Choroid plexus epithelial cell (primary cell): ENCODE data around the gene KRT4.
"Not testable (repeated sequence)": the region's sequence is repeated elsewhere in the genome, so short reads cannot be mapped to it uniquely, and the experiment has no call there.

Experiments used
- DNase-seq: peaks from one replicate; pipeline ENCODE4 v3.0.0-alpha.2; 2010; ENCODE audit warnings: low read depth
- H3K4me3 ChIP-seq: 2 replicates; pipeline ENCODE4 v1.5.1; 2011; ENCODE audit warnings: low read depth, mild to moderate bottlenecking, control low read depth, low read length, moderate library complexity
- TF ChIP-seq, protein P1 (sequence below): conservative IDR thresholded peaks from 2 replicates; pipeline ENCODE4 v1.5.1; 2011; ENCODE audit warnings: low read depth, mild to moderate bottlenecking, control low read depth, inconsistent platforms, low read length, moderate library complexity

The KRT4 gene

DNA sequence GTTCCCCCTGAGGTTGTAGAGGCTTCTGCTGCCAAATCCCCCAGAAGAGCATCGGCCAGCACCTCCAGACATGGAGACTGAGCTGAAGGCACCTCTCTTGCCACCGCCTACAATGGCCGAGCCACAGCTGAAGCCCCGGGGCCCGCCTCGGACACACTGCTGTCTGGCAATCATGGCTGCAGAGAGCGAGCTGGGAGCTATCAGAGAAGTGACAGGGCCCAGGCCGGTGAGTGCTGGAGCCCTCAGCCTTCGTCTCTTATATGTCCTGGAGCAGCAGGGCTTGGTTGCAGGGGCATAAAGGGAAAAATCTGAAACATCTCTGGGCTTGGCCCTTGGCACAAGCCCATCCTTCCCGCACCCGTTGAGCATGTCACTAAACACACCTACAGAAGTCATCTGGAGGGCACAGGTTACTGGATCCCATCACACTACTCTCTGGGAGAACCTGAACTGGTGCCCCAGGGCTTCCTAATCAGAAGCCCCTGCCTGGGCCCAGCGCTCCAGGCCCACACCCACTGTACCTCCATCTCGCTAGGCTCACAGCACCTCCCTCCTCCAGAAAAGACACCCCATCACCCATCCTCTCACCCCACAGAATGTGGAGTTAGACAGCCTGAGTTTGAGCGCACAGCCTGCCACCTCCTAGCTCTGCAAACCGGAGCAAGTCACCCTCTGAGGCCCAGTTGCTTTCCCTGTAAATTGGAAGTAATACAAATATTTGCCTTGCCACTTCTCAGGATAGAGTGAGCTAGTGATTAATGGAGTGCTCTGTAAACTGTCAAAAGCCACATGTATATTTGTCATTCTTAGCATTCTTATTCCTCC is at the start of gene KRT4:
Gene KRT4 (minus strand): TSS at position 232 of the 825 bp plus-strand sequence. CDS start 58 bp downstream, at position 174.
- TF ChIP-seq, protein P1, sequence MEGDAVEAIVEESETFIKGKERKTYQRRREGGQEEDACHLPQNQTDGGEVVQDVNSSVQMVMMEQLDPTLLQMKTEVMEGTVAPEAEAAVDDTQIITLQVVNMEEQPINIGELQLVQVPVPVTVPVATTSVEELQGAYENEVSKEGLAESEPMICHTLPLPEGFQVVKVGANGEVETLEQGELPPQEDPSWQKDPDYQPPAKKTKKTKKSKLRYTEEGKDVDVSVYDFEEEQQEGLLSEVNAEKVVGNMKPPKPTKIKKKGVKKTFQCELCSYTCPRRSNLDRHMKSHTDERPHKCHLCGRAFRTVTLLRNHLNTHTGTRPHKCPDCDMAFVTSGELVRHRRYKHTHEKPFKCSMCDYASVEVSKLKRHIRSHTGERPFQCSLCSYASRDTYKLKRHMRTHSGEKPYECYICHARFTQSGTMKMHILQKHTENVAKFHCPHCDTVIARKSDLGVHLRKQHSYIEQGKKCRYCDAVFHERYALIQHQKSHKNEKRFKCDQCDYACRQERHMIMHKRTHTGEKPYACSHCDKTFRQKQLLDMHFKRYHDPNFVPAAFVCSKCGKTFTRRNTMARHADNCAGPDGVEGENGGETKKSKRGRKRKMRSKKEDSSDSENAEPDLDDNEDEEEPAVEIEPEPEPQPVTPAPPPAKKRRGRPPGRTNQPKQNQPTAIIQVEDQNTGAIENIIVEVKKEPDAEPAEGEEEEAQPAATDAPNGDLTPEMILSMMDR, result no peak
- no peak for DNase-seq
- H3K4me3 ChIP-seq, result no peak within 1 kb of the TSS

DNA sequence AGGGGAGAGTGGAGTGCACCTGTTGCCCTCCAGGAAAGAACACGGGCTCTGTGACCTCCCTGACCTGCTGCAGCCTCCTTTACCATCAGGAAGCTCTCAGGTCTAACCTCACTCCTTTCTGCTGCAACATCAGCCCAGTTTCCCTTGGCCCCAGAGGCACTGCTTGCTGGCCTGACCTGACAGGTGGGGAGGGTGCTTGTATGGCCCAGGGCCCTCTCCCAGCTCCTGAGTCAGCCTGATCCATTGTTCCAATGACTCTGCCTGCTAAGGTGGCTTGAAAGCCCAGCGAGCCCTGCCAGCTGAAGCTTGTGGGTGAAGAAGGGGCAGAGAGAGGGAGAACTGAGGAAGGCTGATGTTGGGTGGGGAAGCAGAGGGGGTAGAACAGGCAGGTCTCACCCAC is 48.1 kb upstream of the KRT4 start:
- TF ChIP-seq, protein P1, result no peak
- no peak for DNase-seq

DNA sequence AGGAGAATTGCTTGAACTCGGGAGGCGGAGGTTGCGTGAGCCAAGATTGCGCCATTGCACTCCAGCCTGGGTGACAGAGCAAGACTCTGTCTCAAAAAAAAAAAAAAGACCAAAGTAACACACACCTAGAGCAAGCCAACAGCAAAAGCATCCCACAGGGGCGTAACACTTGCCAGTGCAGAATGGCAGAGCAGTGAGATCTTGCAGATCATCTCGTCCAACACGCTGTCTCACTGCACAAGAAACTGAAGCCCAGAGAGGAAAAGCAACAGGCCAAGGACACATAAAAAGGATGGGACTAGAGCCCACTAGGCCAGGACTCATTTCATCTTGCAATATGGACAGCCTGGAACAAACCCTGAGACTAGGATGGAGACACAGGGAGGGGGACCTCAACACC is 47.6 kb upstream of the KRT4 start:
- TF ChIP-seq, protein P1, result no peak
- H3K4me3 ChIP-seq, result no peak overlapping the region

More for the DNA sequence above, 48.1 kb upstream of the KRT4 start:
- no peak overlapping the region for H3K4me3 ChIP-seq

DNA sequence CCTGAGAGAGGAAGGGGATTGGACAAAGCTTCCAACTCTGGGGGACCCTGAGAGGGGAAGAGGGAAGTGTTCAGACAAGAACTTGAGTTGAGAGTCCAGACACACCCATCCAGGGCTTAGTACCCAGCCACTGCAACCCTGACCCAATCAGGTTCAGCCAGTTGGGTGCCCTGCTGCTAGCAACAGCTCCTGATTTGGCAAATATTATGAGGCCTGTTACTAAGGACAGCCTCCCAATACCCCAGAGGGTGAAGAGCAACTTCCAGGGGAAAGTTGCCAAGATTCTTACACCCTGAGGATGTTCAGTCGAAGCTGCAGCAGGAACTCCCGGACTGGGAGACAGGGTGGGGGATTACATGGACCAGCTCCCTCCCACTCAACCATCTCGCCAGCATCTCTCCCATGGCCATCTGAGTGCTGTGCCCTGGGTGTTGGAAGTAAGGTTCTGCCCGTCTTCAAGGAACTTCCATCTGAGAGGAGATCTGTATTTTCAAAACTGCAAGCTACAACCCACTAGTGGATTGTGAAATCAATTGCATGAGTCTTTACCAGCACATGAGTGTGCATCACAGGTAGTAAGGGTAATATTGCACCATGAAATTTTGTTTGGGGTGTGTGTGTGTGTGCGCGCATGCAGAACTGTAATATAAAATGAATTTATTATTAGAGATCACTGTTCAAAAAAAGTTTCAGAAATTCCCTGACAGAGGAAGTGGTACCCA is 46.3 kb upstream of the KRT4 start:
- H3K4me3 ChIP-seq, result no peak overlapping the region
- DNase-seq, result peak; percentile 93
- TF ChIP-seq, protein P1, result no peak

More for the DNA sequence above, 47.6 kb upstream of the KRT4 start:
- no peak for DNase-seq

- TF ChIP-seq, protein P1, result no peak
- H3K4me3 ChIP-seq, result no peak overlapping the region
- no peak for DNase-seq
Observed at GRCh38 chr12:52857500-52857899, 43.6 kb upstream of the KRT4 start.

DNA sequence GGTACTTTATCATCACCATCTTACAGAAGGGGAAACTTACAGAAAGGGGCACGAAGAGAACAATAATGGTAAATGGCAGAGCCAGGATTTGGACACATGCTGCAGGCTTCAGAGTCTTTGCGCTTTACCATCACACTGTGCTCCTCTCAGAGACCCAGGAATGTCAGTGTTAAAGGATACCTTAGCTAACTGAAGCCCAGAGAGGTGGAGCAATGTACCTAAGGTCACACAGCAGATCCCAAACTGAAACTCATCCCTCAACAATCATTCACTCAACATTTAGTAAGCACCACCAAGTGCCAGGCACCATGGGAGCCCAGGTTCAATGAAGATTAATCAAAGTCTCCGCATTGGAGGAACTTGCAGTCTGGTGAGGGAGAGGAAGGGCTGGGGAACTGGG is 42.9 kb upstream of the KRT4 start:
- H3K4me3 ChIP-seq, result no peak overlapping the region
- TF ChIP-seq, protein P1, result no peak
- DNase-seq, result no peak

DNA sequence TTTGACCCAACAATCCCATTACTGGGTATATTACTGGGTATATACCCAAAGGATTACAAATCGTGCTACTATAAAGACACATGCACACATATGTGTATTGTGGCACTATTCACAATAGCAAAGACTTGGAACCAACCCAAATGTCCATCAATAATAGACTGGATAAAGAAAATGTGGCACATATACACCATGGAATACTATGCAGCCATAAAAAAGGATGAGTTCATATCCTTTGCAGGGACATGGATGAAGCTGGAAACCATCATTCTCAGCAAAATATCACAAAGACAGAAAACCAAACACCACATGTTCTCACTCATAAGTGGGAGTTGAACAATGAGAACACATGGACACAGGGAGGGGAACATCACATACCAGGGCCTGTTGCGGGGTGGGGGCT is 42.2 kb upstream of the KRT4 start:
- H3K4me3 ChIP-seq, DNase-seq: not testable (repeated sequence)
